DND-41 (cell line): ENCODE data around the gene ITPR1.

Experiments
- EZH2 ChIP-seq: IDR thresholded peaks from 3 replicates; pipeline ENCODE4 v1.6.1; 2012; ENCODE audit warnings: borderline replicate concordance, low read depth, mild to moderate bottlenecking, moderate library complexity, low read length, inconsistent platforms; ENCODE audit not compliant: severe bottlenecking
- TF ChIP-seq, protein P1 (sequence below): IDR thresholded peaks from 2 replicates; pipeline ENCODE4 v1.5.1; 2012; ENCODE audit warnings: borderline replicate concordance, low read length, moderate library complexity, mild to moderate bottlenecking; ENCODE audit not compliant: poor library complexity, severe bottlenecking; ENCODE audit errors: extremely low read depth

DNA sequence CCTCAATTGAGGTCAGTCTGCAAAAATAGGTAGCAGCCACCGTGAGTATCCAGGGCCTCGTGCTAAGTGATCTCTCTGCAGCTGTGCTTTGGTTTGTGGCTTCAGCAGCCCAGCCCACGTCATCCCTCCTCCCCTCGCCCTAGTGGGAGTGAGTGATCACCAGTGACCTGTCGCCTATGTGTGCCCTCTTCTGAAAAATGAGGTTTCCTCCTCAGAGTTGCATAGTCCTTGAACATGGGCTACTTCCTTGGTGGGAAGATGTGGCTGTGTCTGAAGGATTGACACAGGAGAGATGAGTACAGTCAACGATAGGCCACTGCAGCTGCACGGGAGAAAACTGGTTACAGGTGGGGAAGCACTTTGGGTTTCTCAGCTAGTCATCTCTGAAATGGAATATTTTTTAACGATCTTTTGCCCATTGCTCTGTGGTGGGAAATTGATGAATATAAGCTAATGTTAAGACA lies 341.3 kb downstream of the ITPR1 start:
- TF ChIP-seq, protein P1, sequence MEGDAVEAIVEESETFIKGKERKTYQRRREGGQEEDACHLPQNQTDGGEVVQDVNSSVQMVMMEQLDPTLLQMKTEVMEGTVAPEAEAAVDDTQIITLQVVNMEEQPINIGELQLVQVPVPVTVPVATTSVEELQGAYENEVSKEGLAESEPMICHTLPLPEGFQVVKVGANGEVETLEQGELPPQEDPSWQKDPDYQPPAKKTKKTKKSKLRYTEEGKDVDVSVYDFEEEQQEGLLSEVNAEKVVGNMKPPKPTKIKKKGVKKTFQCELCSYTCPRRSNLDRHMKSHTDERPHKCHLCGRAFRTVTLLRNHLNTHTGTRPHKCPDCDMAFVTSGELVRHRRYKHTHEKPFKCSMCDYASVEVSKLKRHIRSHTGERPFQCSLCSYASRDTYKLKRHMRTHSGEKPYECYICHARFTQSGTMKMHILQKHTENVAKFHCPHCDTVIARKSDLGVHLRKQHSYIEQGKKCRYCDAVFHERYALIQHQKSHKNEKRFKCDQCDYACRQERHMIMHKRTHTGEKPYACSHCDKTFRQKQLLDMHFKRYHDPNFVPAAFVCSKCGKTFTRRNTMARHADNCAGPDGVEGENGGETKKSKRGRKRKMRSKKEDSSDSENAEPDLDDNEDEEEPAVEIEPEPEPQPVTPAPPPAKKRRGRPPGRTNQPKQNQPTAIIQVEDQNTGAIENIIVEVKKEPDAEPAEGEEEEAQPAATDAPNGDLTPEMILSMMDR: no peak
- TF ChIP-seq EZH2: no peak
